ENCODE results near the gene NMB. TPM values are rescaled to one million over a fixed set of nuclear protein-coding genes. Genes with fewer than 3 reads are reported as not detected.
"Not testable (repeated sequence)": the region's sequence is repeated elsewhere in the genome, so short reads cannot be mapped to it uniquely, and the experiment has no call there.

Gene NMB
- total RNA-seq (2014; rRNA removed; shearing (Covaris generic)), result 2.5 and 5.4 TPM in 2 replicates
- 2.4 and 3.7 TPM in 2 replicates for polyA plus RNA-seq (2015; cell fraction: cytosol; rRNA removed)
- 0.33 TPM in 1 of 2 replicates, not detected in the other for polyA plus RNA-seq (2015; cell fraction: nucleus; rRNA removed)

GRCh38 chr15:84658080-84658787, at the start of gene NMB:
Gene NMB (minus strand): TSS chr15:84658199. CDS start chr15:84658152, 47 bp downstream.
- DNase-seq (ENCODE audit: low read depth, low spot score), result peak; percentile 50
- in situ Hi-C loops (cut with HindIII; ENCODE audit: low pct_unique_long_range_greater_than_20kb, low sequenced_read_pairs), result no loop called here

- DNase-seq (ENCODE audit: low read depth, low spot score), result no peak
- in situ Hi-C loops (cut with HindIII; ENCODE audit: low pct_unique_long_range_greater_than_20kb, low sequenced_read_pairs), result no loop called here
Measured at GRCh38 chr15:84703808-84704207, 45.8 kb upstream of the NMB start.

- in situ Hi-C loops (cut with HindIII; ENCODE audit: low pct_unique_long_range_greater_than_20kb, low sequenced_read_pairs), result no loop called here
- DNase-seq (ENCODE audit: low read depth, low spot score), result peak; percentile 31
Measured at GRCh38 chr15:84702961-84703482, 45.0 kb upstream of the NMB start.

- no peak for DNase-seq (ENCODE audit: low read depth, low spot score)
- in situ Hi-C loops (cut with HindIII; ENCODE audit: low pct_unique_long_range_greater_than_20kb, low sequenced_read_pairs), result no loop called here
Measured at GRCh38 chr15:84699538-84700191, 41.7 kb upstream of the NMB start.

GRCh38 chr15:84697236-84697990, 39.4 kb upstream of the NMB start:
- DNase-seq (ENCODE audit: low read depth, low spot score), result no peak
- in situ Hi-C loops (cut with HindIII; ENCODE audit: low pct_unique_long_range_greater_than_20kb, low sequenced_read_pairs), result no loop called here

GRCh38 chr15:84696757-84697156, 38.8 kb upstream of the NMB start:
- in situ Hi-C loops (cut with HindIII; ENCODE audit: low pct_unique_long_range_greater_than_20kb, low sequenced_read_pairs), result no loop called here

GRCh38 chr15:84690342-84690741, 32.3 kb upstream of the NMB start:
- no peak for DNase-seq (ENCODE audit: low read depth, low spot score)
- in situ Hi-C loops (cut with HindIII; ENCODE audit: low pct_unique_long_range_greater_than_20kb, low sequenced_read_pairs), result no loop called here

More at GRCh38 chr15:84696757-84697156, 38.8 kb upstream of the NMB start:
- no peak for DNase-seq (ENCODE audit: low read depth, low spot score)

- in situ Hi-C loops (cut with HindIII; ENCODE audit: low pct_unique_long_range_greater_than_20kb, low sequenced_read_pairs), result no loop called here
- DNase-seq (ENCODE audit: low read depth, low spot score), result no peak
Measured at GRCh38 chr15:84689858-84690257, 31.9 kb upstream of the NMB start.

- DNase-seq (ENCODE audit: low read depth, low spot score); in situ Hi-C loops (cut with HindIII; ENCODE audit: low pct_unique_long_range_greater_than_20kb, low sequenced_read_pairs): not testable (repeated sequence)
Measured at GRCh38 chr15:84686446-84686845, 28.4 kb upstream of the NMB start.

- in situ Hi-C loops (cut with HindIII; ENCODE audit: low pct_unique_long_range_greater_than_20kb, low sequenced_read_pairs), result no loop called here
Measured at GRCh38 chr15:84685304-84685703, 27.3 kb upstream of the NMB start.

GRCh38 chr15:84684092-84684491, 26.1 kb upstream of the NMB start:
- in situ Hi-C loops (cut with HindIII; ENCODE audit: low pct_unique_long_range_greater_than_20kb, low sequenced_read_pairs), result no loop called here
- DNase-seq (ENCODE audit: low read depth, low spot score), result peak; percentile 85

More at GRCh38 chr15:84685304-84685703, 27.3 kb upstream of the NMB start:
- DNase-seq (ENCODE audit: low read depth, low spot score), result peak; percentile 6

GRCh38 chr15:84681831-84682230, 23.8 kb upstream of the NMB start:
- DNase-seq (ENCODE audit: low read depth, low spot score), result no peak
- in situ Hi-C loops (cut with HindIII; ENCODE audit: low pct_unique_long_range_greater_than_20kb, low sequenced_read_pairs), result no loop called here

GRCh38 chr15:84671211-84671610, 13.2 kb upstream of the NMB start:
- DNase-seq (ENCODE audit: low read depth, low spot score), result no peak
- in situ Hi-C loops (cut with HindIII; ENCODE audit: low pct_unique_long_range_greater_than_20kb, low sequenced_read_pairs), result no loop called here

GRCh38 chr15:84669726-84670125, 11.7 kb upstream of the NMB start:
- DNase-seq (ENCODE audit: low read depth, low spot score), result no peak
- in situ Hi-C loops (cut with HindIII; ENCODE audit: low pct_unique_long_range_greater_than_20kb, low sequenced_read_pairs), result no loop called here

- DNase-seq (ENCODE audit: low read depth, low spot score), result no peak
- in situ Hi-C loops (cut with HindIII; ENCODE audit: low pct_unique_long_range_greater_than_20kb, low sequenced_read_pairs), result no loop called here
Measured at GRCh38 chr15:84668221-84668982, 10.4 kb upstream of the NMB start.

- in situ Hi-C loops (cut with HindIII; ENCODE audit: low pct_unique_long_range_greater_than_20kb, low sequenced_read_pairs), result no loop called here
- DNase-seq (ENCODE audit: low read depth, low spot score), result no peak
Measured at GRCh38 chr15:84666373-84666772, 8.4 kb upstream of the NMB start.

GRCh38 chr15:84661001-84661400, 3.0 kb upstream of the NMB start:
- in situ Hi-C loops (cut with HindIII; ENCODE audit: low pct_unique_long_range_greater_than_20kb, low sequenced_read_pairs), result no loop called here
- no peak for DNase-seq (ENCODE audit: low read depth, low spot score)

Measured in SK-MEL-5 (cell line).